Measurements from ENCODE around the gene DENND1A. TPM values are rescaled to one million over a fixed set of nuclear protein-coding genes. Genes with fewer than 3 reads are reported as not detected.
"Not testable (repeated sequence)": the region's sequence is repeated elsewhere in the genome, so short reads cannot be mapped to it uniquely, and the experiment has no call there.

The DENND1A gene
- total RNA-seq, 1 experiment from 2014 or later: 13.0 TPM

- TF ChIP-seq CTCF (IDR thresholded peaks at IDR 0.05; ENCODE audit: unreplicated experiment): no peak
- BruUV-seq (replicated peaks): no TSS peak
- Mint-ChIP-seq H3K9me3 (ENCODE audit: low read depth, unreplicated experiment) (no peaks in the 10 kb centered on the region), H3K4me1 (ENCODE audit: low read depth, unreplicated experiment) (peaks cover 8% of the 10 kb centered on the region), H3K4me3 (ENCODE audit: low read depth, unreplicated experiment) (no peak overlapping the region), H3K27ac (ENCODE audit: unreplicated experiment) (no peak overlapping the region), H3K36me3 (ENCODE audit: insufficient read depth, unreplicated experiment) (no peaks in the 10 kb centered on the region), H3K27me3 (ENCODE audit: unreplicated experiment) (no peaks in the 10 kb centered on the region)
- no peak for DNase-seq
- CTCF ChIA-PET: no interaction called here
- intact Hi-C loops (cut with micrococcal nuclease; ENCODE audit: unreplicated experiment): no loop called here
These were observed 594.5 kb downstream of the DENND1A start for GRCh38 chr9:123335193-123335985.

GRCh38 chr9:123334639-123335038 lies 595.3 kb downstream of the DENND1A start:
- Mint-ChIP-seq H3K9me3 (ENCODE audit: low read depth, unreplicated experiment) (no peaks in the 10 kb centered on the region), H3K4me3 (ENCODE audit: low read depth, unreplicated experiment) (no peak overlapping the region), H3K27ac (ENCODE audit: unreplicated experiment) (no peak overlapping the region), H3K27me3 (ENCODE audit: unreplicated experiment) (no peaks in the 10 kb centered on the region), H3K36me3 (ENCODE audit: insufficient read depth, unreplicated experiment) (peaks cover 4% of the 10 kb centered on the region), H3K4me1 (ENCODE audit: low read depth, unreplicated experiment) (peaks cover 7% of the 10 kb centered on the region)
- CTCF ChIA-PET: no interaction called here
- intact Hi-C loops (cut with micrococcal nuclease; ENCODE audit: unreplicated experiment): no loop called here
- DNase-seq: no peak
- no TSS peak for BruUV-seq (replicated peaks)
- TF ChIP-seq CTCF (IDR thresholded peaks at IDR 0.05; ENCODE audit: unreplicated experiment): no peak

- H3K4me1 Mint-ChIP-seq (ENCODE audit: low read depth, unreplicated experiment): peaks cover 13% of the 10 kb centered on the region
- intact Hi-C loops (cut with micrococcal nuclease; ENCODE audit: unreplicated experiment); H3K27ac Mint-ChIP-seq (ENCODE audit: unreplicated experiment); BruUV-seq (replicated peaks); DNase-seq; H3K9me3 Mint-ChIP-seq (ENCODE audit: low read depth, unreplicated experiment); CTCF ChIA-PET; H3K27me3 Mint-ChIP-seq (ENCODE audit: unreplicated experiment); H3K4me3 Mint-ChIP-seq (ENCODE audit: low read depth, unreplicated experiment); H3K36me3 Mint-ChIP-seq (ENCODE audit: insufficient read depth, unreplicated experiment): not testable (repeated sequence)
These were observed 596.8 kb downstream of the DENND1A start for GRCh38 chr9:123333058-123333669.

GRCh38 chr9:123331346-123332060 lies 598.4 kb downstream of the DENND1A start:
- H3K4me1 Mint-ChIP-seq (ENCODE audit: low read depth, unreplicated experiment): peaks cover 21% of the 10 kb centered on the region
- no peak for TF ChIP-seq CTCF (IDR thresholded peaks at IDR 0.05; ENCODE audit: unreplicated experiment)
- no peaks in the 10 kb centered on the region for H3K27me3 Mint-ChIP-seq (ENCODE audit: unreplicated experiment)
- H3K36me3 Mint-ChIP-seq (ENCODE audit: insufficient read depth, unreplicated experiment): peaks cover 16% of the 10 kb centered on the region
- no TSS peak for BruUV-seq (replicated peaks)
- intact Hi-C loops (cut with micrococcal nuclease; ENCODE audit: unreplicated experiment): no loop called here
- DNase-seq: no peak
- no peak overlapping the region for H3K4me3 Mint-ChIP-seq (ENCODE audit: low read depth, unreplicated experiment)
- CTCF ChIA-PET: interaction anchor here (0.5 kb wide), 1 partner anchor 63 kb away, joined by 3 read pairs; the partner anchor contains the start of gene STRBP
- H3K27ac Mint-ChIP-seq (ENCODE audit: unreplicated experiment): no peak overlapping the region
- no peaks in the 10 kb centered on the region for H3K9me3 Mint-ChIP-seq (ENCODE audit: low read depth, unreplicated experiment)

Small RNA genes within 50 kb of the gene (microRNA-seq; reads per million reads assigned to microRNA genes)
- gene MIR601 (not detected), gene MIR7150 (not detected)

Other genes with a start within 250 kb of the DENND1A start
- gene LHX2, start 81.6 kb upstream of the DENND1A start, total RNA-seq (2022): not detected in 2 replicates

All from Calu3 (cell line).